Ovary (tissue), 3 donors: ENCODE measurements around the gene CDHR2.

Experiments
- CTCF ChIP-seq, 3 donors: fragments of 450-650 bp in 2 of 3; fragments of 200-600 bp in 1 of 3; IDR thresholded peaks; one replicate each; pipeline versions ENCODE4 v1.5.1 to v1.8.0; 2016 to 2022; ENCODE audit warnings: antibody characterized with exemption in 3 of 3, mild to moderate bottlenecking in 1 of 3
- EP300 ChIP-seq: sonication (generic); formaldehyde crosslinking; IDR thresholded peaks from one replicate; pipeline ENCODE4 v1.6.1; 2017; ENCODE audit warnings: antibody characterized with exemption
- POLR2A ChIP-seq: fragments of 450-650 bp; IDR thresholded peaks from one replicate; pipeline ENCODE4 v1.6.1; 2017; ENCODE audit warnings: antibody characterized with exemption, mild to moderate bottlenecking, moderate library complexity
- donor health status: DM: no; HTN: no; CAD: no.

- TF ChIP-seq CTCF (IDR thresholded peaks at IDR 0.05) (no peak), EP300 (no peak), POLR2A (no peak)
These were observed 8.7 kb upstream of the CDHR2 start for GRCh38 chr5:176540476-176540899.
